K562 (cell line): ENCODE results near the gene ABCA13. TPM values are rescaled to one million over a fixed set of nuclear protein-coding genes. Genes with fewer than 3 reads are reported as not detected.

Source experiments
- ATAC-seq: fragments of 200-7000 bp; cut with Tn5 transposase; 3 replicates; pipeline ENCODE4 v1.9.1; 2020; ENCODE audit warnings: moderate library complexity
- BruUV-seq: library from RNA; stranded (reverse); fragments of 400-500 nt; replicated peaks from 2 replicates; lab custom pipeline; 2021; lab: Mats Ljungman, UMichigan
- CTCF ChIA-PET: fragments of 300-600 bp; formaldehyde crosslinking; extraction: SDS; loops from one replicate; lab custom pipeline; 2021; ENCODE audit warnings: low intra/inter-chr PET ratio; lab: Yijun Ruan, JAX
- POLR2A ChIA-PET: fragments of 300-600, 350-650 bp; sonication (Branson Sonifier 250); formaldehyde crosslinking; extraction: SDS; loops from one replicate; lab custom pipeline; 2021; ENCODE audit warnings: antibody characterized with exemption, inconsistent platforms; lab: Yijun Ruan, JAX
- DNase-seq, 4 experiments: peaks; one replicate each; pipeline versions ENCODE4 v3.0.0 to v3.0.0-alpha.2; 2011 to 2018; ENCODE audit warnings: low spot score in 3 of 4, mixed read lengths in 3 of 4; ENCODE audit errors: extremely low read depth in 1 of 4
- FAIRE-seq: peaks from 2 replicates; lab custom pipeline; 2011; peaks lifted over from hg19 to GRCh38; lab: Jason Lieb, UNC
- H2AFZ ChIP-seq: 2 replicates; pipeline ENCODE4 v1.6.0; 2011; ENCODE audit warnings: low read depth, low read length, control low read depth, inconsistent platforms
- H3K27ac ChIP-seq: fragments of 200-600 bp; 3 replicates; pipeline ENCODE4 v1.8.0; 2011; ENCODE audit warnings: low read depth, mild to moderate bottlenecking, control low read depth, inconsistent platforms, low read length, moderate library complexity, mixed read lengths; ENCODE audit errors: extremely low read depth
- H3K27me3 ChIP-seq, 2 experiments: fragments of 300-600 bp in 1 of 2; 2 replicates in 1 of 2; 3 replicates in 1 of 2; pipeline versions ENCODE4 v1.6.0 to v1.8.0; 2011; ENCODE audit warnings: inconsistent platforms in 2 of 2, low read length in 2 of 2, mild to moderate bottlenecking in 1 of 2, mixed read lengths in 1 of 2, moderate library complexity in 1 of 2; ENCODE audit not compliant: control insufficient read depth in 2 of 2, insufficient read depth in 2 of 2
- H3K36me3 ChIP-seq: fragments of 300-600 bp; 3 replicates; pipeline ENCODE4 v1.8.0; 2011; ENCODE audit warnings: mild to moderate bottlenecking, low read length, inconsistent platforms; ENCODE audit not compliant: control insufficient read depth, insufficient read depth
- H3K4me1 ChIP-seq, 2 experiments: fragments of 200-600 bp in 1 of 2; replicated peaks in 1 of 2; 2 replicates in 1 of 2; 3 replicates in 1 of 2; pipeline versions ENCODE4 v1.5.1 to v1.8.0; 2011; ENCODE audit warnings: inconsistent platforms in 2 of 2, low read length in 2 of 2, mild to moderate bottlenecking in 1 of 2, mixed read lengths in 1 of 2, moderate library complexity in 1 of 2; ENCODE audit not compliant: control insufficient read depth in 2 of 2, insufficient read depth in 2 of 2
- H3K4me2 ChIP-seq: 2 replicates; pipeline ENCODE4 v1.6.1; 2011; ENCODE audit warnings: low read length, control low read depth, inconsistent platforms, mixed read lengths; ENCODE audit not compliant: insufficient read depth
- H3K4me3 ChIP-seq: fragments of 200-600 bp; sonication (generic), shearing (Covaris generic); 2 replicates; pipeline ENCODE4 v1.5.1; 2016; ENCODE audit warnings: control low read depth, inconsistent platforms
- H3K79me2 ChIP-seq: fragments of 200-600 bp; 3 replicates; pipeline ENCODE4 v1.8.0; 2011; ENCODE audit warnings: low read length, inconsistent platforms; ENCODE audit not compliant: control insufficient read depth, insufficient read depth
- H3K9ac ChIP-seq, 2 experiments: 2 replicates each; pipeline versions ENCODE4 v1.6.0 to v1.6.1; 2011; ENCODE audit warnings: low read depth in 2 of 2, low read length in 2 of 2, control low read depth in 1 of 2, inconsistent platforms in 1 of 2, mild to moderate bottlenecking in 1 of 2, mixed read lengths in 1 of 2; ENCODE audit not compliant: insufficient read depth in 1 of 2
- H3K9me1 ChIP-seq: one replicate; pipeline ENCODE4 v1.6.0; 2011; ENCODE audit warnings: inconsistent platforms, mild to moderate bottlenecking, low read length, moderate library complexity; ENCODE audit not compliant: control insufficient read depth, insufficient read depth
- H3K9me3 ChIP-seq: replicated peaks from 2 replicates; pipeline ENCODE4 v1.5.1; 2011; ENCODE audit warnings: low read depth, low read length, inconsistent platforms; ENCODE audit not compliant: control insufficient read depth, insufficient read depth
- H4K20me1 ChIP-seq: replicated peaks from 2 replicates; pipeline ENCODE4 v1.6.1; 2011; ENCODE audit warnings: low read length, inconsistent platforms, mixed read lengths; ENCODE audit not compliant: control insufficient read depth, insufficient read depth
- ATF4 ChIP-seq: fragments of 450-650 bp; formaldehyde crosslinking; IDR thresholded peaks from 2 replicates; pipeline ENCODE4 v1.4.0; 2022; ENCODE audit warnings: mild to moderate bottlenecking, moderate library complexity
- JUNB ChIP-seq: fragments of 450-650 bp; formaldehyde crosslinking; conservative IDR thresholded peaks from 2 replicates; pipeline ENCODE4 v1.4.0; 2020; ENCODE audit warnings: mild to moderate bottlenecking
- MNT ChIP-seq, 2 experiments: fragments of 450-650 bp; conservative IDR thresholded peaks; 2 replicates each; pipeline ENCODE4 v1.6.1; 2017; ENCODE audit warnings: mild to moderate bottlenecking in 2 of 2, moderate library complexity in 2 of 2
- MTA3 ChIP-seq: fragments of 450-650 bp; formaldehyde crosslinking; IDR thresholded peaks from 2 replicates; pipeline ENCODE4 v1.6.1; 2017; ENCODE audit warnings: mild to moderate bottlenecking, borderline replicate concordance
- PHB2 ChIP-seq: fragments of 450-650 bp; IDR thresholded peaks from 2 replicates; pipeline ENCODE4 v1.6.1; 2017; ENCODE audit warnings: low read depth
- RB1 ChIP-seq: fragments of 450-650 bp; IDR thresholded peaks from 2 replicates; pipeline ENCODE4 v1.6.1; 2017; ENCODE audit warnings: low read depth, mild to moderate bottlenecking
- RBM15 ChIP-seq: fragments of 200-400 bp; formaldehyde crosslinking; IDR thresholded peaks from 2 replicates; pipeline ENCODE4 v1.6.1; 2018; ENCODE audit warnings: mild to moderate bottlenecking, low read length, moderate library complexity; ENCODE audit not compliant: insufficient read depth
- SFPQ ChIP-seq: fragments of 200-400 bp; formaldehyde crosslinking; IDR thresholded peaks from 2 replicates; pipeline ENCODE4 v1.6.1; 2017; ENCODE audit warnings: mild to moderate bottlenecking, low read depth, low read length, moderate library complexity
- XRCC4 ChIP-seq: IDR thresholded peaks from one replicate; pipeline ENCODE4 v1.6.1; 2011; ENCODE audit not compliant: insufficient read depth, insufficient read length; ENCODE audit errors: extremely low read depth
- XRCC5 ChIP-seq: fragments of 200-400 bp; formaldehyde crosslinking; IDR thresholded peaks from 2 replicates; pipeline ENCODE4 v1.6.1; 2017; ENCODE audit warnings: low read depth, mild to moderate bottlenecking, low read length
- ZBTB8A ChIP-seq: fragments of 450-650 bp; IDR thresholded peaks from 2 replicates; pipeline ENCODE4 v1.6.1; 2018; ENCODE audit warnings: mild to moderate bottlenecking, moderate library complexity; ENCODE audit not compliant: partially characterized antibody
- ZFP30 ChIP-seq: fragments of 250-450 bp; sonication (Bioruptor Pico); IDR thresholded peaks from 2 replicates; pipeline ENCODE4 v1.8.0; 2022; ENCODE audit warnings: moderate library complexity, mild to moderate bottlenecking, inconsistent platforms, borderline replicate concordance
- ZNF212 ChIP-seq: fragments of 450-650 bp; formaldehyde crosslinking; IDR thresholded peaks from 2 replicates; pipeline ENCODE4 v1.4.0; 2020; ENCODE audit warnings: mild to moderate bottlenecking
- WGBS: fragments of 100-300 bp; shearing (Covaris generic); methylation state at CpG from one replicate; pipeline ENCODE4 v1.1.6; 2016; ENCODE audit warnings: low coverage, mixed read lengths; ENCODE audit not compliant: insufficient coverage; ENCODE audit errors: missing lambda C conversion rate; 5-methylcytosine and 5-hydroxymethylcytosine counted together
- in situ Hi-C: fragments of 300-500 bp; cut with MboI; formaldehyde crosslinking; loops from 4 replicates; pipeline ENCODE4 v1.15.0; 2018; ENCODE audit warnings: inconsistent platforms, mixed read lengths
- intact Hi-C: fragments of 100-400 bp; cut with micrococcal nuclease; formaldehyde crosslinking; loops from 2 replicates; pipeline ENCODE4 v1.14.2; 2022
- polyA plus RNA-seq, 8 experiments: library from polyadenylated mRNA; depleted of rRNA in 4 of 8; stranded (reverse) in 5 of 8; unstranded in 3 of 8; fragments of >200 nt; fragmentation: Nextera tagmentation in 2 of 8; fragmentation: Illumina TruSeq in 1 of 8; extraction: Ambion mirVana in 2 of 8; extraction: Trizol in 1 of 8; gene quantifications; 2 replicates each; pipeline versions ENCODE4 v1.2.1 to v1.2.3, GENCODE V29; 2011 to 2014; ENCODE audit warnings: inconsistent platforms in 1 of 8, missing spikeins in 1 of 8
- total RNA-seq, 7 experiments: library from RNA; depleted of rRNA in 6 of 7; stranded (reverse); fragments of >200 nt in 6 of 7; fragmentation: Illumina TruSeq in 2 of 7; extraction: Trizol in 2 of 7; gene quantifications; 2 replicates each; pipeline versions ENCODE4 v1.2.1 to v1.2.3, GENCODE V29; 2011 to 2021; ENCODE audit warnings: low replicate concordance in 1 of 7

ABCA13 gene
- total and polyA plus RNA-seq, 9 of the 15 experiments (the other 6 are each of a cell fraction or from before 2014, with no cell fraction given): 0.14 to 1.5 (median 0.38) TPM

GRCh38 chr7:48259463-48260280, 88.4 kb downstream of the ABCA13 start:
- 0% methylated on average over 4 of the region's 4 CpGs for WGBS

More at GRCh38 chr7:48259463-48260280, 88.4 kb downstream of the ABCA13 start:
- TF ChIP-seq ZFP30 (CRISPR knock-in tag) (no peak), XRCC5 (no peak), RB1 (no peak), ZBTB8A (no peak), MTA3 (no peak), ZNF212 (no peak), JUNB (no peak), PHB2 (no peak), MNT (conservative IDR thresholded peaks at IDR 0.05) (no peak), ATF4 (CRISPR knock-in tag) (no peak), XRCC4 (no peak), RBM15 (no peak), SFPQ (no peak)
- no peak overlapping the region for H3K4me2 ChIP-seq
- no peaks in the 10 kb centered on the region for H3K9me3 ChIP-seq
- intact Hi-C loops (no loop called here), in situ Hi-C loops (no loop called here)
- H3K36me3 ChIP-seq: no peaks in the 10 kb centered on the region
- H3K27ac ChIP-seq: no peak overlapping the region
- H2AFZ ChIP-seq: no peak overlapping the region
- H3K4me3 ChIP-seq: no peak overlapping the region
- no peaks in the 10 kb centered on the region for H3K27me3 ChIP-seq
- DNase-seq (no peak), ATAC-seq (no peak), FAIRE-seq (no peak)
- no peaks in the 10 kb centered on the region for H3K4me1 ChIP-seq
- ChIA-PET CTCF (no interaction called here), POLR2A (interaction anchor here (1.0 kb wide), 1 partner anchor 9 kb away, joined by 4 read pairs; no protein-coding TSS in a partner anchor)
- no peaks in the 10 kb centered on the region for H3K79me2 ChIP-seq
- BruUV-seq: no TSS peak
- no peaks in the 10 kb centered on the region for H3K9me1 ChIP-seq
- H4K20me1 ChIP-seq: no peaks in the 10 kb centered on the region
- no peak overlapping the region for H3K9ac ChIP-seq
